Endodermal cell (in vitro differentiated cells): Measurements from ENCODE around the gene TCOF1. TPM values are rescaled to one million over a fixed set of nuclear protein-coding genes. Genes with fewer than 3 reads are reported as not detected.

Source experiments
- DNase-seq: peaks from one replicate; pipeline ENCODE4 v3.0.0-alpha.2; 2017
- H3K27ac ChIP-seq: 2 replicates; pipeline ENCODE4 v1.5.1; 2013; ENCODE audit warnings: mild to moderate bottlenecking, low read depth, low read length, moderate library complexity
- H3K27me3 ChIP-seq: 2 replicates; pipeline ENCODE4 v1.6.1; 2013; ENCODE audit warnings: mild to moderate bottlenecking, low read length, moderate library complexity; ENCODE audit not compliant: insufficient read depth, control insufficient read depth, poor library complexity, severe bottlenecking
- H3K36me3 ChIP-seq: 2 replicates; pipeline ENCODE4 v1.7.0; 2013; ENCODE audit warnings: mild to moderate bottlenecking, low read length, moderate library complexity; ENCODE audit not compliant: control insufficient read depth, insufficient read depth
- H3K4me1 ChIP-seq: one replicate; pipeline ENCODE4 v1.7.0; 2013; ENCODE audit warnings: low read length; ENCODE audit not compliant: control insufficient read depth, insufficient read depth
- H3K4me3 ChIP-seq: 2 replicates; pipeline ENCODE4 v1.5.1; 2013; ENCODE audit warnings: mild to moderate bottlenecking, low read length, moderate library complexity
- H3K9ac ChIP-seq: 2 replicates; pipeline ENCODE4 v1.6.1; 2013; ENCODE audit warnings: mild to moderate bottlenecking, low read length, moderate library complexity; ENCODE audit not compliant: poor library complexity, severe bottlenecking; ENCODE audit errors: extremely low read depth
- H3K9me3 ChIP-seq: 2 replicates; pipeline ENCODE4 v1.6.1; 2013; ENCODE audit warnings: mild to moderate bottlenecking, low read length, moderate library complexity; ENCODE audit not compliant: control insufficient read depth
- H3K27ac Mint-ChIP-seq: 2 replicates; pipeline ENCODE4 v1.8.0; 2020; ENCODE audit warnings: mixed read lengths
- H3K27me3 Mint-ChIP-seq: 2 replicates; pipeline ENCODE4 v1.8.0; 2021; ENCODE audit warnings: mild to moderate bottlenecking, mixed read lengths; ENCODE audit not compliant: insufficient read depth
- H3K36me3 Mint-ChIP-seq: 2 replicates; pipeline ENCODE4 v1.8.0; 2020; ENCODE audit warnings: low read depth, mixed read lengths
- H3K4me1 Mint-ChIP-seq: 2 replicates; pipeline ENCODE4 v1.8.0; 2020; ENCODE audit warnings: mixed read lengths
- H3K4me3 Mint-ChIP-seq: 2 replicates; pipeline ENCODE4 v1.8.0; 2020; ENCODE audit warnings: mild to moderate bottlenecking, moderate library complexity, mixed read lengths
- H3K9me3 Mint-ChIP-seq: 2 replicates; pipeline ENCODE4 v1.8.0; 2020; ENCODE audit warnings: mild to moderate bottlenecking, mixed read lengths
- CTCF ChIP-seq: fragments of 200-600 bp; sonication (generic); conservative IDR thresholded peaks from 2 replicates; pipeline ENCODE4 v1.5.0; 2021; ENCODE audit warnings: antibody characterized with exemption, mild to moderate bottlenecking
- WGBS, 2 experiments: methylation state at CpG; one replicate each; pipeline versions ENCODE4 v1.1.5 to v1.1.7; 2013; ENCODE audit warnings: missing lambda C conversion rate in 2 of 2, mixed read lengths in 1 of 2; ENCODE audit not compliant: insufficient coverage in 1 of 2, insufficient read length in 1 of 2; 5-methylcytosine and 5-hydroxymethylcytosine counted together
- total RNA-seq, 2 donors: library from RNA; stranded (reverse); fragmentation: NEBNext Ultra II Directional in 1 of 2; extraction: Animal tissue kit (Norgen Biotek cat#: 25700) in 1 of 2; gene quantifications; 2 replicates in 1 of 2; 3 replicates in 1 of 2; pipeline ENCODE4 v1.2.1, GENCODE V29; 2021

Gene TCOF1
- total RNA-seq, 2 donors from 2014 or later, result 88.8 to 107 TPM

GRCh38 chr5:150347451-150347850 lies 10.0 kb upstream of the TCOF1 start:
- WGBS, 2 experiments, result 91 to 94% methylated on average over 5 to 9 of the region's 9 CpGs
- Histone ChIP-seq H3K4me3 (no peak overlapping the region), H3K9ac (no peak overlapping the region), H3K9me3 (no peaks in the 10 kb centered on the region), H3K4me1 (peaks cover 6% of the 10 kb centered on the region), H3K27me3 (no peaks in the 10 kb centered on the region), H3K36me3 (no peaks in the 10 kb centered on the region), H3K27ac (peak overlapping the region; percentile 55)
- Mint-ChIP-seq H3K4me1 (peaks cover 15% of the 10 kb centered on the region), H3K27ac (no peak overlapping the region), H3K36me3 (no peaks in the 10 kb centered on the region), H3K4me3 (no peak overlapping the region), H3K27me3 (no peaks in the 10 kb centered on the region), H3K9me3 (no peaks in the 10 kb centered on the region)
- no peak for DNase-seq
- no peak for TF ChIP-seq CTCF

- Mint-ChIP-seq H3K4me3 (no peak overlapping the region), H3K4me1 (peaks cover 15% of the 10 kb centered on the region), H3K27me3 (peaks cover 4% of the 10 kb centered on the region), H3K9me3 (no peaks in the 10 kb centered on the region), H3K36me3 (no peaks in the 10 kb centered on the region), H3K27ac (no peak overlapping the region)
- no peaks in the 10 kb centered on the region for H3K9me3 ChIP-seq
- TF ChIP-seq CTCF, result no peak
- no peak overlapping the region for H3K9ac ChIP-seq
- no peak overlapping the region for H3K27ac ChIP-seq
- WGBS, 2 experiments, result 87 to 91% methylated on average over 3 to 6 of the region's 6 CpGs
- no peak for DNase-seq
- H3K4me1 ChIP-seq, result peaks cover 6% of the 10 kb centered on the region
- no peak overlapping the region for H3K4me3 ChIP-seq
- H3K27me3 ChIP-seq, result peaks cover 3% of the 10 kb centered on the region
- H3K36me3 ChIP-seq, result no peaks in the 10 kb centered on the region
Observed at GRCh38 chr5:150349681-150350275, 7.7 kb upstream of the TCOF1 start.

GRCh38 chr5:150350524-150351344 lies 6.8 kb upstream of the TCOF1 start:
- Mint-ChIP-seq H3K36me3 (no peaks in the 10 kb centered on the region), H3K9me3 (no peaks in the 10 kb centered on the region), H3K27ac (no peak overlapping the region), H3K4me1 (peaks cover 15% of the 10 kb centered on the region), H3K4me3 (no peak overlapping the region), H3K27me3 (peaks cover 8% of the 10 kb centered on the region)
- no peak overlapping the region for H3K4me3 ChIP-seq
- no peaks in the 10 kb centered on the region for H3K9me3 ChIP-seq
- H3K9ac ChIP-seq, result no peak overlapping the region
- no peaks in the 10 kb centered on the region for H3K36me3 ChIP-seq
- DNase-seq, result peak; percentile 96
- H3K27me3 ChIP-seq, result peaks cover 5% of the 10 kb centered on the region
- no peak overlapping the region for H3K27ac ChIP-seq
- H3K4me1 ChIP-seq, result peaks cover 6% of the 10 kb centered on the region
- 46 to 53% methylated on average over 6 to 7 of the region's 7 CpGs for WGBS, 2 experiments
- peak; percentile 88 for TF ChIP-seq CTCF
